ENCODE measurements around the gene ME3. TPM values are rescaled to one million over a fixed set of nuclear protein-coding genes. Genes with fewer than 3 reads are reported as not detected.

ME3 gene
- polyA plus RNA-seq, 5 donors: 28.9 to 42.9 (median 31.6) TPM

DNA sequence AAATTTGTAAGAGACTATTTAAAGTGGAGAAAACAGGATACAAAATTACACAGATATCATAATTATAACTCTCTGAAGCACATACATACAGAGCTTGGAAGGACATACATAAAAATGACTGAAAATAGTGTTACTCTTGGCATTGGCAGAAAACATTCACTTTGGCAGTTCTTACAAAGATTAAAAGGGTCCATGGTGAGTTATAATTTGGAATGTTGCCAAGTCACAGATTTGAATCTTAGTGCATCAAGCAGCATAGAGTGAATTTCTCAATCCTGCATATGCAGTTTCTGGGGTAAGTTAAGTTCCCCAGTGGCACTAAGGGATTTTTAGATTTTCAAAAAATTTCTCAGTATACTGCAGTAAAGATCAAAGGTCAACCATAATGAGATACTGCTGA, 181.8 kb downstream of the ME3 start:
- peak; percentile 32 to 42 for DNase-seq

- DNase-seq: no peak
Measured at GRCh38 chr11:86489442-86489841, 183.0 kb downstream of the ME3 start.

DNA sequence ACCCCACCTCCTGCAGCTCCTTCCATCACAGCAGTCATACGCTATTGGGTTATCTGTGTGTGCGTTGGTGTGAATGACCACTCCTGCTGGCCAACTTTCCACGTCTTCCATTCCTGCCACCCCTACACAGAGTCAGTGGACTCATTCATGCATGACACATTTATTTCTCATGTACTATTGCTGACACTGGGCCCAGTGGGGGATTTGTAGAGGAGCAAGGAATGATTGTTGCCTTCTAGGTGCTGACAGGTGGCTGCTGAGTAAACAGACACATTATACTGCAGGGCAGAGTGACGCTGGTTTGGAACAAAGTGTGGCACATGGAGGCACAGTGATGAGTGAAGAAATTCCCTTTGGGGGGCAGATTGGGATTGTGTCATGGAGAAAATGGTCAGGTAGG, 183.9 kb downstream of the ME3 start:
- no peak for DNase-seq

GRCh38 chr11:86487671-86488070, 184.7 kb downstream of the ME3 start:
- DNase-seq: no peak

GRCh38 chr11:86486261-86487030, 186.0 kb downstream of the ME3 start:
- DNase-seq: peak; percentile 55 to 58

DNA sequence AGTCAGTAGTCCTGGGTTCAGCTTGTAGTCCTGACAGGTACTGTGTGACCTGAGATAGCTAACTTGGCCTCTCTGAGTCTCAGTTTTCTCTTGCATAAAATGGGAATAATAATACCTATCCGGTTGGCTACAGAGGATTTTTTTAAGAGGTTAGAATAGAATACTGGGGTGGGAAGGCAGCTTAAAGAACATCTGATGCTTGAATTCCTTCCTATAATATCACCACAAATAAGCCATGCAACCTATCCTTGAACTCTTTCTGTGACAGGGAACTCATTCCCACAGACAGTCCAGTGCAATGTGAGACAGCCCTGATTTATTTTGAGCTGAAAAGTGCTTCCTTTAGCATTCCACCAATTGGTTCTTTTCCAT, 187.6 kb downstream of the ME3 start:
- no peak for DNase-seq

DNA sequence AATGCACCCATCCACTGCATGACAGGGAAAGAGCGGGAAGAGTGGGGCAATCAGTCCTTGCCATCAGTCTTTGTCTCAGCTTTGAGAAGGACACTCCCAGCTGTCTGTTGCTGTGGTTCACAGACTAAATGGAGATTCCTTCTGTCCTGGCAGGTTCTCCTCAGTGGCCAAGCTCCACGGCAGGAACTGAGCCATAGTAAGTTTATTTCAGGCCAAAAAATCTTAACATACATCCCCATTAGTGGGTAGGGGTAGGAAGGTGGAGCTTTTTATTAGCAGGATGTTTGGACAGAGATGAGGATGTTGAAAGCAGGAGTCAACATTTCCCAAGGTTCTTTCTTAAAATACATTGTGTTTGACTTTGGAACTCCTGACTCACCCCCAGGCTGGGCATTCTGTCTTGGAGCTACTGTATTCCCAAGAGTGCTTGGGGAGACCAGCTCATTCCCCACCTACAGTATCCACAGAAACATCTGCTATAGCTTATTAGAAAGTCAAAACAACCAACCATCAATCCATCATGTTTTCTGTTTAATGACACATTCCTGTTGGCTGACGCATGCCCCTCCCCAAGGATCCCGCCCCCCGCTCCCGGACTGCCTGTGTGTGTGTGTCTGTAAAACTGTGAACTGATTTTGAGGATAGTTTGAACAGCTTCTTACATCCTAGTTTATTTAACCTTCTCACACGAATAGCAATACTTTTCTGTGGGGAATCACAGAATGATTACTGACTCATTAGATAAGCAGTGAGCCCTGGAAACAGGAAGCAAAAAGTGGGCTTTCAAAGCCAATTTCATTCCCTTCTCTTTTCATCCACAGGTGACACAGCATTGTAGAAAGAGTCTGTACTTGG, 188.2 kb downstream of the ME3 start:
- DNase-seq: no peak

- DNase-seq: no peak
Measured at GRCh38 chr11:86483610-86483939, 188.8 kb downstream of the ME3 start.

DNA sequence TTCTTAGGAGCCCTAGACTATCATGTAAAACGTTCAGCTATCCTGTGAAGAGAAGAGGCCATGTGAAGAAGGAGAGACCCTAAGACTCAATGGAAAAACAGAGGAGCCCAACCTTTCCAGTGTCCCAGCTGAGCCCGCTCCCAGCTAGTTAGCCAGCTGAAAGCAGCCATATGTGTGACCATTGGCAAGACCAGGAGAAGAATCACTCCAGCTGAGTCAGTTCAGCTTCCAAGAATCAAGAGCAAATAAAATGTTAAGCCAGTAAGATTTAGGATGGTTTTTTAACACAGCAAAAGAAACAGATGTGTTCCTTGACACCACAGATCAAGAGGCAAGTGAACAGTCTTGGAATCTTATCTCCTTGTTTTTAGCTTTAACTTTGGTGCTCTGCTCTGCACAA, 189.7 kb downstream of the ME3 start:
- no peak for DNase-seq

GRCh38 chr11:86481399-86481798, 191.0 kb downstream of the ME3 start:
- DNase-seq: no peak

GRCh38 chr11:86478348-86478747, 194.1 kb downstream of the ME3 start:
- no peak for DNase-seq

DNA sequence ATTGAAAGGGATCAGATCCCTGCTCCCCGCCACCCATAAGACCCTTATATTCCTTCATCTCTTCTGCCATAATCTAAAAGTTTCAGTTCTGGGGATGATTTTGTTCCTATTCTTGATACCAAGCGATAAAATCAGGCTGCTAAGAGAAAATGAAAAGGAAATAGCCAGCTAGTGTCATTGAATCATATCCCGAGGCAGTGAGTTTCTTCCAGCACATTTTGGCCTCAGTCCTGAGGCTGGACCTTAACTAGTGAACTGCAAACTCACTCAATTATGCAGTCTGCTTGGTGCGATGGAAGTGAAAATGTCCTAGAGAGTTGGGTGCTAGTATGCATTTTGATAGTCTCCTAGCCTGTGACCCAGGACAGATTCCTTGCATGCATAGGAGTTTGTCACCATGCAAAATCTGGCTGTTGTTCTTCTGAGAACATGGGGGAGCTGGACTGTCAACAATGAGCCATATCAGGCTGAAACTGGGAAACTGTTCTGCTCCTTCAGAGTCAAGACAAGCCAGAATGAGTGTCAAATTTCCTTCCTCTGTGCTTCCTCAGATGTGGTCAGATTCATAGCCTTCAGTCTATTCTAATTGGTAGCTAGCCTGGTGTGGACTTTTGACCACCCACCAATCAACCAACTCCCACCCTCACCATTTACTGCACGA, 194.8 kb downstream of the ME3 start:
- DNase-seq: no peak

GRCh38 chr11:86476109-86476861, 196.1 kb downstream of the ME3 start:
- DNase-seq: no peak

GRCh38 chr11:86475027-86475426, 197.4 kb downstream of the ME3 start:
- no peak for DNase-seq

- no peak for DNase-seq
Measured at GRCh38 chr11:86473991-86474833, 198.2 kb downstream of the ME3 start.

DNA sequence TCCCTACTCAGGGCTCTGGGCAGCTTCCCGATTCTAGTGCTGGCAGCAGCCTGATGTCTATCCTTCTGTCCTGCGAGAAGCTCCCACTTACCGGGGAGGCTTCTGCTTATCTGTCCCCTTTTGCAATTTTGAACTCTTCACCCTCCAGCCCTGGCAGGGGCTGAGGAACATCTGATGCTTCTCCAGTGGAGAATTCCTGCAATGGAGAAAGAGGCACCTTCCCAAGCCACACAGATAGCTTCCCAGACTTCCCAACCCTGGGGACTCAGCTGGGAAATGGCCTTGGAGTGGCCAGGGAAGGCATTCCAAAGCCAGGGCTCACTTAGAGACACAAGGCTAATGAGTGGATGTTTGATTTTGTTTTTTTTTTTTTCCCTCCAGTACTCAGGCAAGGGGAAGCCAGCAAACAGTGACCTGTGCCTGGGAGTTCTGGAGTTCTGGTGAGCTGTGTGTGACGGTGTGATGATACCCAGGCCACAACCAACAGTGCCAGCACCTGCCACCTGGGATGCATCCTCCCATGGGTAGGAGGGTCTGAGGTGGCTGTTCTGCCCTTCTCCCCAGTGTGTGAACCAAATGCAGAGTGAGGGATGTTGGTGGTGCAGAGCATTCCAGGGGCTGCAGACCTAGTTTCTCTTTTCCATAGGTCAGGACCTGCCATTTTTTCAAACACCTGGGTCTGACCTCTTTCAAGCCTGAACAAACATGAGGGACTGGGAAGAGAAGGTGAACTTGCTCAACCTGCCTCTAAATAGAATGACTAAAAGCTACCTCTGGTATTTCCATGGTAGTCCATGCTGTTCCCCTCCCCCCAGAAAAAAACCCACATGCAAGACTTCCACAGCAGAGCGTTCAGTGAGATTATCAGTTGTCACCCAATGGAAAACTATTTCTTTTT, 202.7 kb downstream of the ME3 start:
- DNase-seq: no peak

DNA sequence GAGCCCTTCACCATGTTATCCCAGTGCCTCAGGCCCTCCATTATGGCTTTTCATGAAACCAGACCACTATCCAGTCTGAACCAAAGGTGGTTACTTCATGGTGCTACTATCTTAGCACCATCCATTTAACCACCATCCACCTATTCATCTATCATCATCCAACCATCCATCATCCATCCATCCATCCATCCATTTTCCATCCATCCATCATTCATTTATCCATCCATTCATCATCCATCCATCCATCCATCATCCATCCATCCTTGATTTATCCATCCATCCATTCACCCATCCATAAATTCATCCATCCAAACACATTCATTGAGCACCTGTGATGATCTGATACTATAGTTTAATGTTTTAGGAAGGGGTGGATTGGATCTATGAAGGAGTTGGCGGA, 204.2 kb downstream of the ME3 start:
- DNase-seq: no peak

GRCh38 chr11:86464509-86465221, 207.8 kb downstream of the ME3 start:
- DNase-seq: no peak

DNA sequence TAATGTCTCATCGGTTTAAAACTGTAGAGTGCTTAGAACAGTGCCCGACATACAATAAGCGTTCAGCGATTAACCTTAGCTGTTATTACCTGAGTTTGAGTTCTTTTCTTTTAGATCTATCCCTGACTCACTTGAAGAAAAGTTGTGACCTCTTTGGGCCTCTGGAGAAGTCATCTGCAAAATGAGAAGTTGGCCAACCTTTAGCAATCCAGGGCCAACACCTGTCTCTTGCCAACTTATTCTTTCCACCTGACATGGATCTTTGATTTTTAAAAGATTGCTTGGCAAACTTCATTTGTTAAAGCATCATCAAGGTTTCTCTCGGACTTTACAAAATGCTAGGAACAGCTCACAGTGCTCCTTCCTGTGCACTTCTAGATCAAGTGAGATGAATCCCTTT, 208.5 kb downstream of the ME3 start:
- no peak for DNase-seq

Measured in right lung (tissue), 5 donors.